GM12892 (cell line): ENCODE data around the gene XKR7.

Source experiments
- POLR2AphosphoS5 ChIP-seq: IDR thresholded peaks from 2 replicates; pipeline ENCODE4 v1.6.1; 2011; ENCODE audit warnings: low read depth, low read length, control low read depth
- TAF1 ChIP-seq: IDR thresholded peaks from 2 replicates; pipeline ENCODE4 v1.6.1; 2011; ENCODE audit warnings: low read depth, mild to moderate bottlenecking, control low read depth, low read length, borderline replicate concordance

DNA sequence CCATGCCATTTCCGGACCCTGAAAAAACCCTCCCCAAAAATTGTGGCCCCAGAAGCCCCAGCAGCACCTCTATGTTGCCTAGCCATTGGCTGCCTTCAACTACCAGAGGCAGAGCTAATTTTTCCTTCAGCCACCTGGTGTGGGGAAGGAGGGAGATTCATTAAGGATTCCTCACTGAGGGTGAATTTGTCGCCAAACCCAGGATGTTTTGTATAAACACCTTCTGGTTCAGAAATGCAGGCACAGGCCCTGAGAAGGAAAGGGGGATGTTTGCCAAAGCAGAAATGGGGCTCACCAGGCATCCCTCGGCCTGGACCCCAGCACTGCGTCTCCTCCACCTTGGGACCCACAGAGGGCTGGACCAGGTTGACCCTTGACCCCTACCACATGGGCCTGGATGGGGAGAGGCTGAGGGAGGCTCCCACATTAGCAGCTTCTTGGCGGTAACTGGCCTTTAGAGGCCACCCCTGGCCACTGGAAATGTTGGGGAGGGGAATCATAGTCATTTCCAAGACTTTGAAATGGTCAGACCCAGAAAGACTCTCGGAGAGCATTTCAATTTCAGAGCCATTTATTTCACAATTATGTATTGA, 14.3 kb upstream of the XKR7 start:
- TF ChIP-seq POLR2AphosphoS5: no peak
- TF ChIP-seq TAF1: no peak
